ENCODE results near the gene CYB5D1. TPM values are rescaled to one million over a fixed set of nuclear protein-coding genes. Genes with fewer than 3 reads are reported as not detected.
A peak's percentile ranks its signal among the peaks of the same experiment; 100 is the strongest.

The CYB5D1 gene
- total RNA-seq, 4 donors from 2014 or later, result 3.1 to 17.6 (median 16.2) TPM

DNA sequence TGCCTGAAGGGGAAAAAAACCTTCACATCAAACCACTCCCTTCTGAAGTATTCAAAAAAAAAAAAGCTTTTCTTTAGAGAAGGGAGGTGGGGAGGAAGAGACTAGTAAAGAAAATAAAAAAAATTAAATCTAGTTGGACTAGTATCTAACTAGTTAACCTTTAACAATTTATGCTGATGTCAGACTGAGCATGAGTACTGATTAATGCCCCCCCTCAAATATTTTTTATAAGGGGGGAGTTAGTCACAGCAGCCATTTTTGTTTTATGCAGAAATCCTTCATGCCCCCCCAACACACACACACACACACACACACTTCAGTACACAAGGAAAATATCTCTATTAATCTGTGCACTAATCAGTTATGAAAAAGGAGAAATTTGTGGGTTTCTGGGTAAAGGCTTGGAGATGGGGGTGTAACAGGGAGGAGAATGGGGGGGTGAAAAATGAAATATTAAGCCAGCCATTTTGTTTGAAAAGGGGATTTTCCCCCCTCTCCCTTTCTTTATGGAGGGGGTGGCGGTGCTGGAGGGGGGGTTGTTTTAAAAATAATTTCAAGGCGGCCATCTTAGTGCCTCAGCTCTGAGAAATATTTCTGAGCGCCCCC lies 26.1 kb downstream of the CYB5D1 start:
- peaks cover 10% of the 10 kb centered on the region in 2 donors for H3K4me1 ChIP-seq
- no peaks in the 10 kb centered on the region for H3K9me3 ChIP-seq
- TF ChIP-seq POLR2A (IDR thresholded peaks at IDR 0.05), result no peak
- TF ChIP-seq, protein P1, sequence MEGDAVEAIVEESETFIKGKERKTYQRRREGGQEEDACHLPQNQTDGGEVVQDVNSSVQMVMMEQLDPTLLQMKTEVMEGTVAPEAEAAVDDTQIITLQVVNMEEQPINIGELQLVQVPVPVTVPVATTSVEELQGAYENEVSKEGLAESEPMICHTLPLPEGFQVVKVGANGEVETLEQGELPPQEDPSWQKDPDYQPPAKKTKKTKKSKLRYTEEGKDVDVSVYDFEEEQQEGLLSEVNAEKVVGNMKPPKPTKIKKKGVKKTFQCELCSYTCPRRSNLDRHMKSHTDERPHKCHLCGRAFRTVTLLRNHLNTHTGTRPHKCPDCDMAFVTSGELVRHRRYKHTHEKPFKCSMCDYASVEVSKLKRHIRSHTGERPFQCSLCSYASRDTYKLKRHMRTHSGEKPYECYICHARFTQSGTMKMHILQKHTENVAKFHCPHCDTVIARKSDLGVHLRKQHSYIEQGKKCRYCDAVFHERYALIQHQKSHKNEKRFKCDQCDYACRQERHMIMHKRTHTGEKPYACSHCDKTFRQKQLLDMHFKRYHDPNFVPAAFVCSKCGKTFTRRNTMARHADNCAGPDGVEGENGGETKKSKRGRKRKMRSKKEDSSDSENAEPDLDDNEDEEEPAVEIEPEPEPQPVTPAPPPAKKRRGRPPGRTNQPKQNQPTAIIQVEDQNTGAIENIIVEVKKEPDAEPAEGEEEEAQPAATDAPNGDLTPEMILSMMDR (IDR thresholded peaks at IDR 0.05), result no peak
- DNase-seq, result no peak
- H3K27ac ChIP-seq, result peak overlapping the region; percentile 97 to 98
- H3K27me3 ChIP-seq, result no peaks in the 10 kb centered on the region
- H3K4me3 ChIP-seq, result peak overlapping the region; percentile 57 to 87
- intact Hi-C loops (cut with DNase I; ENCODE audit: low total_unique reads), result no loop called here
- H3K36me3 ChIP-seq, result no peaks in the 10 kb centered on the region

DNA sequence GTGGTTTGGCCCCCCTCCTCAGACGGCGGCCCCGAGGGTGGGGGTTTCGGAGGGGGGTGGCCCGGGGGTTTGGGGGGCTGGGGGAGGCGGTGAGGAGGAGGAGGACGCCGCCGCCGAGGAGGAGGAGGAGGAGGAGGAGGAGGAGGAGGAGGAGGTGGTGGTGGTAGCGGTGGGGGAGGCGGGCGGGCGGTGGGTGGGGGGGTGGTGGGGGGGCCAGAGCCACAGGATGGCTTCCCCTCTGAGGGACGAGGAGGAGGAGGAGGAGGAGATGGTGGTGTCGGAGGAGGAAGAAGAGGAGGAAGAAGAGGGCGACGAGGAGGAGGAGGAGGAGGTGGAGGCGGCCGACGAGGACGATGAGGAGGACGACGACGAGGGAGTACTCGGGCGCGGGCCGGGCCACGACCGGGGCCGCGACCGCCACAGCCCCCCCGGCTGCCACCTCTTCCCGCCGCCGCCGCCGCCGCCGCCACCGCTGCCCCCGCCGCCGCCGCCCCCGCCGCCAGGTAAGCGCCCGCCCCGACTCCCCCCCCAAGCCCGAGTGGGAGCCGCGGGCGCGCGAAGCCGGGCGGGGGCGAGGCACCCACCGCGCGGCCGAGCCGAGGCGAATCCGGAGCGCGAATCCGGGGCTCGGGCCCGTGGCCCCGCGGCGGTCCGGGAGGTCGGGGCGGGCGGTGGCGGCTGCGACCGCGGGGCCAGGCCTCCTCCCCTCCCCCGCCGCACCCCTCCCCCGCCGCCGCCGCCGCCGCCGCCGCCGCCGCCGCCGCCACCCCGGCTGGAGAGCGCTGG lies 27.0 kb downstream of the CYB5D1 start:
- H3K27ac ChIP-seq, result peak overlapping the region; percentile 97 to 98
- TF ChIP-seq POLR2A (IDR thresholded peaks at IDR 0.05), result no peak
- TF ChIP-seq, protein P1 (IDR thresholded peaks at IDR 0.05), result no peak
- peak overlapping the region; percentile 57 to 87 for H3K4me3 ChIP-seq
- DNase-seq, result peak in 1 of 2 donors; percentile 35
- intact Hi-C loops (cut with DNase I; ENCODE audit: low total_unique reads), result no loop called here
- H3K27me3 ChIP-seq, result no peaks in the 10 kb centered on the region
- no peaks in the 10 kb centered on the region for H3K9me3 ChIP-seq
- H3K36me3 ChIP-seq, result no peaks in the 10 kb centered on the region
- H3K4me1 ChIP-seq, result peaks cover 10 to 18% of the 10 kb centered on the region in 2 donors

DNA sequence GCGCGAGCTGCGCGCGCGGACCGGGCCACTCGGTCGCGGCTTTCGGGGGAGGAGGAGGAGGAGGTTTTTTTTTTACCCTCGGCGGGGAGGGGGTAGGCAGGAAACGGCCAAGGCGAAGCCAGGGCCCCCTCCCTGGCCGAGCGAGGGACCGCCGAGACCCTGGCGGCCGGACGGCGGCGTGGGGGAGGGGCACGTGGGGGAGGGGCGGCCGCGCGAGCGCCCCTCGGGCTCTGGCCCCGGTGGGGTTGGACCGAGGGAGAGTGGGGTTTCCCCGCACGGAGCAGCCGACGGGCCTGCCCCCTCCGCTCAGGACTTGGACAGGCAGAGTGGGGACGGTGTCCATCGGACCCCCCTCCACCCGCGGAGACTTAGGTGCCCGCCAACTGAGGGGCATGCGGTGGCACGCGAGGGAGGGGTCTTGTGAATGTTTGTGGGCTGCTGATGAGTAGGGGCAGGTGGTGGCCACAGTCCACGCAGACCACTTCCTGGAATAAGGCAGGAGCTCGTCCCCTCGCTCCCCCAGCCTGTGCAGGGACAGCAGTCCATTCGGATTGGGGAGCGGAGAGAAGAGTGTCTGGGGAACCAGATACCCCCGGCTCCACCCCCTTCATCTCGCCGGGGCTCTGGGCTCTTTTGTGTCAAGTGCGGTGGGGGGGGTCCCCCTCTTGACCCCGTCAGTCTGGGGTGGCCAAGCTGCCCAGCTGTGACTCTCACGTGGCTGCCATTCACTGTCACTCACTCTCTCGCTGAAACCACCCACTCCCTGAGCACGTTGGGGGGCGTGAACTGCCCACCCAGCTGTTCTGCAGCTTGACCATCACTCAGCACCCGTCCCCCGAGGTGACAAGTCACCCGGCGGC lies 27.8 kb downstream of the CYB5D1 start:
- H3K36me3 ChIP-seq, result no peaks in the 10 kb centered on the region
- H3K27me3 ChIP-seq, result no peaks in the 10 kb centered on the region
- intact Hi-C loops (cut with DNase I; ENCODE audit: low total_unique reads), result no loop called here
- DNase-seq, result peak; percentile 61
- H3K9me3 ChIP-seq, result no peaks in the 10 kb centered on the region
- TF ChIP-seq, protein P1 (IDR thresholded peaks at IDR 0.05), result no peak
- TF ChIP-seq POLR2A (IDR thresholded peaks at IDR 0.05), result no peak
- H3K4me1 ChIP-seq, result peaks cover 10 to 23% of the 10 kb centered on the region in 2 donors
- H3K27ac ChIP-seq, result peak overlapping the region; percentile 97 to 98
- H3K4me3 ChIP-seq, result peak overlapping the region; percentile 57 to 87

DNA sequence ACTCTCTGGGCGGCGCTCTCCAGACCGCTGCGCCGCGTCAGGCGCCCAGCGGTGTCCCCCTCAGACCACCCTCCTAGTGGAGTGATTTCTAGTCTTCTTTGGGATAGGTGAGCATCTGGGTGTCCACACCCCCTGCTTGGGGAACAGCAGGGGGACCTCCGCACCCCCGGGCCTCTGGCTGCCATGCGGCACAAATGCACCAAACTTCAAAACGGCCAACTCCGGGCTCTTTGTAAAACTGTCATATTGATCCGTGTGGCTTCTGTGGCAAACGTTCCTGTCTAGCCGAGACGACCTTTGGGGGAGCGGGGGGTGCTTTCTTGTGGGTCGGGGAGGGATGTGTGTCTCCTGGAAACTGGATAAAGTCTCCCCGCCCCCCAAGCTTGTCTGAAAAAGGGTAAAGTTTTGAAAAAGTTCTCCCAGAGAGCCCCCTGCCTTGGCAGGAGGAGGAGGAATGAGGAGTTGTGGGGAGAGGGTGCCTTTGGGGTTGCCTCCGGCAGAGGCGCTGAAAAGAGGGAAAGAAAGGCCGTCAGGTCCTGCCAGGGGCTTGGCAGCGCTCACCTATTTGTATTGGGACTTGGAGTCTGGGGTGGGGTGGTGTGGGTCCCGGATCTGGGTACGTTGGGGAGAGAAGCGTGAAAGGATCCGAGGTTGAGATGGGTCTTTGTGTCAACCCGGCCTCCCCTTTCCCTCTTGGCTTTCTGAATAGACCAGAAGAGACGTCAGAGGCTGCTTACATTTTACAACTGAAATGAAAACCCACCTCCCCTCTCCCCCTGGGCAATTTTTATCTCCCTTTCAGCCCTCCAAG lies 28.6 kb downstream of the CYB5D1 start:
- no peaks in the 10 kb centered on the region for H3K36me3 ChIP-seq
- no peaks in the 10 kb centered on the region for H3K9me3 ChIP-seq
- no peak for TF ChIP-seq POLR2A (IDR thresholded peaks at IDR 0.05)
- TF ChIP-seq, protein P1 (IDR thresholded peaks at IDR 0.05), result no peak
- peak; percentile 52 to 60 for DNase-seq
- H3K4me1 ChIP-seq, result peaks cover 10 to 23% of the 10 kb centered on the region in 2 donors
- H3K4me3 ChIP-seq, result peak overlapping the region; percentile 57 to 87
- H3K27ac ChIP-seq, result peak overlapping the region; percentile 97 to 98
- intact Hi-C loops (cut with DNase I; ENCODE audit: low total_unique reads), result no loop called here
- H3K27me3 ChIP-seq, result no peaks in the 10 kb centered on the region
